HEK293T (cell line): ENCODE data around the gene KLK12.

Experiments used
- CTCF ChIA-PET: fragments of 350-600 bp; formaldehyde crosslinking; extraction: SDS; loops from one replicate; lab custom pipeline; 2021; ENCODE audit warnings: antibody characterized with exemption, inconsistent platforms; lab: Yijun Ruan, JAX
- POLR2A ChIA-PET: fragments of 350-600 bp; formaldehyde crosslinking; extraction: SDS; loops from one replicate; lab custom pipeline; 2020; ENCODE audit warnings: antibody characterized with exemption, inconsistent platforms; lab: Yijun Ruan, JAX
- DNase-seq: peaks from one replicate; pipeline ENCODE4 v3.0.0; 2012; ENCODE audit warnings: mixed read lengths; ENCODE audit errors: extremely low spot score
- ARNT ChIP-seq: fragments of 450-650 bp; IDR thresholded peaks from 2 replicates; pipeline ENCODE4 v1.6.1; 2017; ENCODE audit warnings: mild to moderate bottlenecking
- BHLHE40 ChIP-seq: fragments of 450-650 bp; IDR thresholded peaks from 2 replicates; pipeline ENCODE4 v1.6.1; 2016; ENCODE audit warnings: mild to moderate bottlenecking, moderate library complexity, borderline replicate concordance
- CTBP1 ChIP-seq: fragments of 450-650 bp; IDR thresholded peaks from 2 replicates; pipeline ENCODE4 v1.6.1; 2016; ENCODE audit warnings: borderline replicate concordance
- ELF4 ChIP-seq: fragments of 450-650 bp; IDR thresholded peaks from 2 replicates; pipeline ENCODE4 v1.6.1; 2017; ENCODE audit warnings: antibody characterized with exemption
- FOXA1 ChIP-seq: fragments of 450-650 bp; IDR thresholded peaks from 2 replicates; pipeline ENCODE4 v1.6.1; 2016; ENCODE audit warnings: mild to moderate bottlenecking
- FOXK2 ChIP-seq: fragments of 450-650 bp; IDR thresholded peaks from 2 replicates; pipeline ENCODE4 v1.6.1; 2016; ENCODE audit warnings: mild to moderate bottlenecking
- FOXM1 ChIP-seq: fragments of 450-650 bp; IDR thresholded peaks from 2 replicates; pipeline ENCODE4 v1.6.1; 2017; ENCODE audit warnings: mild to moderate bottlenecking, borderline replicate concordance
- HDGF ChIP-seq: fragments of 450-650 bp; IDR thresholded peaks from 2 replicates; pipeline ENCODE4 v1.6.1; 2017; ENCODE audit warnings: antibody characterized with exemption, borderline replicate concordance
- L3MBTL2 ChIP-seq: fragments of 450-650 bp; conservative IDR thresholded peaks from 2 replicates; pipeline ENCODE4 v1.6.1; 2016; ENCODE audit warnings: mild to moderate bottlenecking
- LEF1 ChIP-seq: fragments of 450-650 bp; IDR thresholded peaks from 2 replicates; pipeline ENCODE4 v1.6.1; 2017; ENCODE audit warnings: mild to moderate bottlenecking, borderline replicate concordance
- NFRKB ChIP-seq: fragments of 450-650 bp; IDR thresholded peaks from 2 replicates; pipeline ENCODE4 v1.6.1; 2016; ENCODE audit warnings: mild to moderate bottlenecking, moderate library complexity
- PKNOX1 ChIP-seq: fragments of 450-650 bp; IDR thresholded peaks from 2 replicates; pipeline ENCODE4 v1.6.1; 2016
- SP1 ChIP-seq: fragments of 450-650 bp; IDR thresholded peaks from 2 replicates; pipeline ENCODE4 v1.6.1; 2017
- SUZ12 ChIP-seq: fragments of 450-650 bp; IDR thresholded peaks from 2 replicates; pipeline ENCODE4 v1.6.1; 2016; ENCODE audit warnings: mild to moderate bottlenecking
- TARDBP ChIP-seq: fragments of 450-650 bp; IDR thresholded peaks from 2 replicates; pipeline ENCODE4 v1.6.1; 2016
- ZNF384 ChIP-seq: fragments of 450-650 bp; IDR thresholded peaks from 2 replicates; pipeline ENCODE4 v1.6.1; 2016

Gene KLK12

GRCh38 chr19:51070334-51071094 lies 35.7 kb upstream of the KLK12 start:
- POLR2A ChIA-PET, result no interaction called here
- no peak for TF ChIP-seq FOXK2
- TF ChIP-seq PKNOX1, result no peak
- TF ChIP-seq BHLHE40, result no peak
- no peak for TF ChIP-seq FOXM1
- no peak for TF ChIP-seq CTBP1
- no peak for TF ChIP-seq SUZ12
- TF ChIP-seq ELF4, result no peak
- no peak for TF ChIP-seq LEF1
- no peak for TF ChIP-seq L3MBTL2
- no peak for TF ChIP-seq TARDBP
- no peak for TF ChIP-seq FOXA1
- no peak for TF ChIP-seq ZNF384
- TF ChIP-seq SP1, result no peak
- TF ChIP-seq NFRKB, result no peak
- no peak for TF ChIP-seq ARNT
- no peak for TF ChIP-seq HDGF
- CTCF ChIA-PET, result no interaction called here
- no peak for DNase-seq

DNA sequence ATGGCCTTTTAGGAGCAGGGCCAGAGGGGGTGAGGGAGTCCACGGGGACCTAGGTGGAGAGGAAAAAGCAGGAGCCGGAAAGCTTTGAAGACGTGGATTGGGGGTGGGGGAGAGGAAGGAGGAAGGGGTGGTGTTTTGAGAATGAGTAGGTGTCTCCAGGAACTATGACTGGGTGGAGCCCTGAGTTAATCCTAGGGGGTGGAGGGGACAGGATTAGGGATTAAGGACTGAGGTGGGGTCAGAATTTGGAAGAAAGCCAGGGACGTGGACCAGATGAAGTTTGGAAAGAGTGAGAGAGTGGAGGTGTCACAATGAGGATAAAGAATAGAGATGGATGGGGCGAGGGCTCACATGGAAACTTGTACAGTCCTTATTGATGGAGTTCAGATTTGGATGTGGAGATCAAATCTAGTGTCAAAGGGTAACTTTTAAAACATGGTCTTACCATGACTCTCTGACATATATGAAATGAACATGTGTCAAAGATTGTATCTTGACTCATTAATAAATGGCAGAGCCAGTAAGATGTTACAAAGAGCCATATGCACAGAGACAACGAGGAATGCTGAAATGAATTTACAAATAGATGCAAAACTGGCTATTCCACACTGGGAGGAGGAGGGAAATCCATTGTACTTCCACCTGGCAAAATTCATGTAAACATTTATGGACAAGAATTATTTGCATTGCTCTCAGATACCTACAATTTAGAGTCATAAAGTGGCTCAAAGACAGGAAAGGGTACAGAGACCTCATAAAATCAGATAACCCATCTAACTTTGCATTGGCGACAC lies 31.8 kb upstream of the KLK12 start:
- no peak for DNase-seq
- TF ChIP-seq ARNT (no peak), ELF4 (no peak), L3MBTL2 (no peak), SP1 (no peak), ZNF384 (no peak), PKNOX1 (no peak), LEF1 (no peak), FOXK2 (no peak), FOXA1 (no peak), TARDBP (no peak), BHLHE40 (no peak), FOXM1 (no peak), SUZ12 (no peak), CTBP1 (no peak), HDGF (no peak), NFRKB (no peak)
- CTCF ChIA-PET, result no interaction called here
- POLR2A ChIA-PET, result no interaction called here

DNA sequence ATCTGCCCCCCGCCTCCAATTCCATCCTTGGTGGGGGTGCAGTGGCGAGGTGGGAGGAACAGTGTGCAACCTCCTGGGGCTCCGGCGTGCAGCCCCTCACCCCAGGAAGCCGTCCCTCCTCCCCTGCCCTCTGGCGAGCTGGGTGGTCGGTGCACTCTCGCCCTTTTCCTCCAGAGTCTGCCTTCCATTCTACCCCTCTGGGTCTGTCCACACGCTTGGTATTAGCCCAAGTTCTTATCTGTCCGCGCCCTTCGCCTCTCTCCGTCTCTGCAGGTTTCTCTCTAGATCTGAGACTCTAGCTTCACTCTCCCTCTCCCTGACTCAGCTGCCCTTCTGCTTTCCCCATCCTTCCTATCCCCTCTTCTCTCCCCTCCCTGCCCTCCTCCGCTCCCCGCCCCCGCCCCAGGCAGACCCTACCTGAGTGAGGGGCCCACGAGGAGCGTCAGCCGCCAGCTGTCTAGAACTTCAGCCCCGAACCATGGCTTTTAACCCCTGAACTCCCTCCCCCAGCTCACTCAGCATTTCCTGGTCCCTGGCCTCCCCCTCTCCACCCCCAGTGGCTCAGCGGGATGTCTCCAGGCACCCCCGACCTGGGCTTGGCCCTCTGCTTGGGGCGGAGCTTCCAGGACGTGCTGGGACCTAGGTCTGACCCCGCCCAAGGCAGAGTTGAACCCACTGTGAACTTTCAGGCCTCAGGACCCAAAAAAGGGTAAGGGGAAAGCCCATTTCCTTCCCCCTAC lies 30.6 kb upstream of the KLK12 start:
- ChIA-PET POLR2A (interaction anchor here (1.4 kb wide), 1 partner anchor 48 kb away, joined by 3 read pairs; no protein-coding TSS in a partner anchor), CTCF (no interaction called here)
- TF ChIP-seq SUZ12 (no peak), FOXA1 (no peak), L3MBTL2 (no peak), ELF4 (no peak), PKNOX1 (no peak), FOXK2 (no peak), BHLHE40 (no peak), SP1 (no peak), TARDBP (no peak), HDGF (no peak), ARNT (no peak), FOXM1 (no peak), ZNF384 (no peak), CTBP1 (no peak), NFRKB (no peak), LEF1 (no peak)
- DNase-seq, result no peak

- peak; percentile 26 for DNase-seq
- CTCF ChIA-PET, result no interaction called here
- POLR2A ChIA-PET, result interaction anchor here (1.4 kb wide), 1 partner anchor 48 kb away, joined by 3 read pairs; no protein-coding TSS in a partner anchor
- TF ChIP-seq ELF4 (no peak), BHLHE40 (no peak), PKNOX1 (no peak), NFRKB (no peak), ARNT (no peak), ZNF384 (no peak), SUZ12 (no peak), CTBP1 (no peak), HDGF (no peak), FOXM1 (no peak), SP1 (no peak)
Observed at GRCh38 chr19:51064534-51065220, 29.9 kb upstream of the KLK12 start, which contains the start of gene KLK13. TSS of gene KLK13 (minus strand) at chr19:51065092. CDS start at chr19:51065067, 25 bp downstream.
